Esophagus squamous epithelium (tissue), 4 donors: Measurements from ENCODE around the gene RNF175.

Source experiments
- CTCF ChIP-seq, 6 experiments: fragments of 450-650 bp in 4 of 6; fragments of 200-600 bp in 2 of 6; sonication (generic) in 2 of 6; IDR thresholded peaks; one replicate each; pipeline ENCODE4 v1.5.1; 2016 to 2019; ENCODE audit warnings: antibody characterized with exemption in 6 of 6, mild to moderate bottlenecking in 4 of 6, moderate library complexity in 4 of 6
- POLR2A ChIP-seq, 4 donors: fragments of 450-650 bp; IDR thresholded peaks; one replicate each; pipeline ENCODE4 v1.6.1; 2017; ENCODE audit warnings: antibody characterized with exemption in 4 of 4, mild to moderate bottlenecking in 4 of 4, moderate library complexity in 3 of 4

- TF ChIP-seq CTCF (IDR thresholded peaks at IDR 0.05): no peak
- TF ChIP-seq POLR2A (IDR thresholded peaks at IDR 0.05): no peak
Measured at GRCh38 chr4:153798420-153798819, 38.6 kb upstream of the RNF175 start.
